Measurements from ENCODE around the gene FBLN5.

DNA sequence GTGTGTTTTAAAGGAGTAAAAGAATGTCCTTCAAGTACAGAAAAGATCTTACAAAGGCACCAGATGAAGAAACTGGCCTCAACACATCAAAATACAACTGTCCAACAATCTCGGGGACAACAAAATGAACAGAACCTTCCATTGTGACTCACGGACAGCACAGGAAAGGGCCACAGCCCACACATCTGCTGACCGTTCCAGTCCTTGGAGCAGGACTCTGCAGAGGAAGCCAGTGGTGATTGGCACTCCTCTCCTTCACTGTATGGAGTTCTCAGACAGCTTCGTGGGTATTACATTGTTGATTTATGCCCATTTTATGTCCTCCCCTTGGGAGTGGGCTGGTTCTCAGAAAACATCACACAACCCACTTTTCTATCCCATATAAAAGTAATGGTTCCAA lies 47.7 kb downstream of the FBLN5 start:
- TF ChIP-seq CTCF (IDR thresholded peaks at IDR 0.05 in 4 of 5, conservative IDR thresholded peaks at IDR 0.05 in 1 of 5) (no peak), POLR2A (IDR thresholded peaks at IDR 0.05) (no peak)
